SK-N-SH (cell line): ENCODE data around the gene FTO. TPM values are rescaled to one million over a fixed set of nuclear protein-coding genes. Genes with fewer than 3 reads are reported as not detected.

ENCODE experiments used
- CTCF ChIA-PET: fragments of 300-600, 350-600 bp; formaldehyde crosslinking; extraction: SDS; loops from one replicate; lab custom pipeline; 2021; lab: Yijun Ruan, JAX
- POLR2A ChIA-PET: fragments of 350-600 bp; sonication (Branson Sonifier 250); formaldehyde crosslinking; extraction: SDS; loops from one replicate; lab custom pipeline; 2020; ENCODE audit warnings: antibody characterized with exemption, inconsistent platforms; lab: Yijun Ruan, JAX
- DNase-seq: peaks from one replicate; pipeline ENCODE4 v3.0.0; 2012
- H2AFZ ChIP-seq: fragments of 200-600 bp; sonication (generic); 2 replicates; pipeline ENCODE4 v1.8.1; 2016; ENCODE audit warnings: antibody characterized with exemption, mild to moderate bottlenecking, low read depth
- H3F3A ChIP-seq: fragments of 200-600 bp; sonication (generic); replicated peaks from 2 replicates; pipeline ENCODE3; 2016; ENCODE audit warnings: antibody characterized with exemption, mild to moderate bottlenecking; ENCODE audit not compliant: insufficient read depth
- H3K27ac ChIP-seq, 2 experiments: fragments of 200-500 bp in 1 of 2; fragments of 200-600 bp in 1 of 2; sonication (Bioruptor generic) in 1 of 2; sonication (generic), shearing (Covaris generic) in 1 of 2; 2 replicates each; pipeline versions ENCODE4 v1.5.1 to v1.6.1; 2014 to 2016; ENCODE audit warnings: low read depth in 2 of 2, inconsistent platforms in 1 of 2, low read length in 1 of 2, mild to moderate bottlenecking in 1 of 2, mixed read lengths in 1 of 2
- H3K27me3 ChIP-seq: fragments of 200-600 bp; sonication (generic), shearing (Covaris generic); 2 replicates; pipeline ENCODE4 v1.6.1; 2016; ENCODE audit warnings: mixed run types; ENCODE audit not compliant: insufficient read depth
- H3K36me3 ChIP-seq, 2 experiments: fragments of 200-500 bp in 1 of 2; fragments of 200-600 bp in 1 of 2; sonication (Bioruptor generic) in 1 of 2; sonication (generic) in 1 of 2; replicated peaks in 1 of 2; 2 replicates each; pipeline versions ENCODE3 to v1.5.1; 2014 to 2016; ENCODE audit warnings: low read length in 1 of 2, mild to moderate bottlenecking in 1 of 2; ENCODE audit not compliant: insufficient read depth in 2 of 2, control insufficient read depth in 1 of 2
- H3K4me1 ChIP-seq, 2 experiments: fragments of 200-500 bp in 1 of 2; fragments of 200-600 bp in 1 of 2; sonication (Bioruptor generic) in 1 of 2; sonication (generic), shearing (Covaris generic) in 1 of 2; 2 replicates each; pipeline versions ENCODE4 v1.5.1 to v1.6.1; 2014 to 2016; ENCODE audit warnings: low read depth in 1 of 2, low read length in 1 of 2, mixed run types in 1 of 2; ENCODE audit not compliant: insufficient read depth in 2 of 2, control insufficient read depth in 1 of 2
- H3K4me2 ChIP-seq: fragments of 200-600 bp; sonication (generic), shearing (Covaris generic); 2 replicates; pipeline ENCODE4 v1.6.1; 2017; ENCODE audit warnings: mixed run types
- H3K4me3 ChIP-seq, 2 experiments: fragments of 200-500 bp in 1 of 2; fragments of 200-600 bp in 1 of 2; sonication (Bioruptor generic) in 1 of 2; sonication (generic), shearing (Covaris generic) in 1 of 2; 2 replicates each; pipeline versions ENCODE4 v1.5.1 to v1.8.1; 2014 to 2016; ENCODE audit warnings: low read depth in 2 of 2, inconsistent platforms in 1 of 2, low read length in 1 of 2, mild to moderate bottlenecking in 1 of 2, mixed read lengths in 1 of 2, moderate library complexity in 1 of 2
- H3K79me2 ChIP-seq: fragments of 200-600 bp; sonication (generic); 2 replicates; pipeline ENCODE4 v1.8.1; 2017; ENCODE audit warnings: mild to moderate bottlenecking; ENCODE audit not compliant: insufficient read depth
- H3K9ac ChIP-seq: fragments of 200-600 bp; sonication (generic); 2 replicates; pipeline ENCODE4 v1.6.1; 2017; ENCODE audit warnings: mixed run types
- H3K9me2 ChIP-seq: fragments of 200-600 bp; sonication (generic); 2 replicates; pipeline ENCODE4 v1.6.1; 2017; ENCODE audit warnings: mixed run types
- H3K9me3 ChIP-seq: fragments of 200-600 bp; sonication (generic); 2 replicates; pipeline ENCODE4 v1.6.1; 2017; ENCODE audit warnings: mixed run types, mild to moderate bottlenecking, moderate library complexity
- H4K20me1 ChIP-seq: fragments of 200-600 bp; sonication (generic); 2 replicates; pipeline ENCODE4 v1.6.1; 2017; ENCODE audit warnings: mild to moderate bottlenecking, mixed run types; ENCODE audit not compliant: insufficient read depth
- CHD2 ChIP-seq: fragments of 150-350 bp; IDR thresholded peaks from 2 replicates; pipeline ENCODE4 v1.6.1; 2018; ENCODE audit warnings: low read length; ENCODE audit not compliant: partially characterized antibody
- ELF1 ChIP-seq: IDR thresholded peaks from 2 replicates; pipeline ENCODE4 v1.4.0; 2012
- EZH2phosphoT487 ChIP-seq: fragments of 200-600 bp; sonication (generic); IDR thresholded peaks from 2 replicates; pipeline ENCODE4 v1.6.1; 2017; ENCODE audit warnings: low read depth, mixed run types, mild to moderate bottlenecking, antibody characterized with exemption, moderate library complexity, borderline replicate concordance
- FOSL2 ChIP-seq: IDR thresholded peaks from 2 replicates; pipeline ENCODE4 v1.4.0; 2012; ENCODE audit warnings: low read depth, mild to moderate bottlenecking, moderate library complexity, borderline replicate concordance
- FOXJ3 ChIP-seq: sonication (generic); formaldehyde crosslinking; IDR thresholded peaks from 2 replicates; pipeline ENCODE4 v1.5.1; 2020; ENCODE audit warnings: mild to moderate bottlenecking, missing genetic modification reagents
- FOXM1 ChIP-seq: IDR thresholded peaks from 2 replicates; pipeline ENCODE4 v1.4.0; 2012; ENCODE audit warnings: low read depth, mild to moderate bottlenecking
- JUND ChIP-seq: IDR thresholded peaks from 2 replicates; pipeline ENCODE4 v1.4.0; 2012
- MAX ChIP-seq: IDR thresholded peaks from 2 replicates; pipeline ENCODE4 v1.4.0; 2012; ENCODE audit warnings: low read depth
- MXI1 ChIP-seq: IDR thresholded peaks from 2 replicates; pipeline ENCODE4 v1.6.1; 2012; ENCODE audit warnings: mild to moderate bottlenecking, low read depth, low read length, improper control_type of control experiment
- NRF1 ChIP-seq: IDR thresholded peaks from 2 replicates; pipeline ENCODE4 v1.6.1; 2012; ENCODE audit warnings: low read depth, mild to moderate bottlenecking, low read length
- POLR2AphosphoS5 ChIP-seq: IDR thresholded peaks from 2 replicates; pipeline ENCODE4 v1.6.1; 2012; ENCODE audit warnings: low read depth, low read length
- RAD21 ChIP-seq: IDR thresholded peaks from 2 replicates; pipeline ENCODE4 v1.6.1; 2012; ENCODE audit warnings: mild to moderate bottlenecking, low read length
- SIN3A ChIP-seq: IDR thresholded peaks from 2 replicates; pipeline ENCODE4 v1.6.1; 2012; ENCODE audit warnings: low read depth, mild to moderate bottlenecking, low read length, moderate library complexity, borderline replicate concordance
- SMC3 ChIP-seq: IDR thresholded peaks from 2 replicates; pipeline ENCODE4 v1.6.1; 2012; ENCODE audit warnings: low read depth, low read length, improper control_type of control experiment
- YY1 ChIP-seq: IDR thresholded peaks from 2 replicates; pipeline ENCODE4 v1.4.0; 2012; ENCODE audit warnings: low read depth, mild to moderate bottlenecking
- WGBS: methylation state at CpG from one replicate; pipeline ENCODE4 v1.1.6; 2017; ENCODE audit warnings: low lambda C conversion rate; 5-methylcytosine and 5-hydroxymethylcytosine counted together
- polyA plus RNA-seq, 3 experiments: library from polyadenylated mRNA; depleted of rRNA; stranded (reverse); fragments of >200 nt; gene quantifications; 2 replicates each; pipeline ENCODE4 v1.2.3, GENCODE V29; 2012
- TF ChIP-seq, protein P1 (sequence below): IDR thresholded peaks from 2 replicates; pipeline ENCODE4 v1.4.0; 2012; ENCODE audit warnings: low read depth, borderline replicate concordance
- TF ChIP-seq, protein P2 (sequence below): IDR thresholded peaks from 2 replicates; pipeline ENCODE4 v1.4.0; 2012; ENCODE audit warnings: low read depth, borderline replicate concordance

The FTO gene
- polyA plus RNA-seq, 1 of the 3 experiments (the other 2 are of a cell fraction): 41.2 TPM

DNA sequence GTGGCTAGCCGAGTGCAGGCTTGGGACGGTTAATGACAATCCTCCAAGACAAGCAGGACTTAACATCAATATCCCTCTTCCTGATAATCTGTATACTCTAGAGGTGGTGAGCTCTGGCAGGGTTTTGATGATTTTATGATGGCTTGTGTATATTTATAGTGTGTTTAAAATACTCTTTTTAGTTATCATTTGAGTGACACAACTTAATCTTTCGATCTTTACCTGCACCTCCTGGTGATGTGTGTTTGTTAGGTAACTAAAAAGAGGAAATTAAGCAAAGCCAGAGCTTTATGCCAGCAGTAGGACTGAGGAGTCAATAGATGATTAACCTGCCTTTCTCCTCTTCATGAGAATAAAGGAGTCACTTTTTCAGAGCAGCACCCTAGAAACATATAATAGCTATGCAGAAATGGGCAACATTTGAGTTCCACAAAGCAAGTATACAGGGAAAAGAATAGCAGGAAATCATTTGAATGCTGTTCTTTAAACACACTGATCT lies 372.1 kb downstream of the FTO start:
- no peaks in the 10 kb centered on the region for H3K9me3 ChIP-seq
- H3K4me3 ChIP-seq: no peak overlapping the region
- H3K27me3 ChIP-seq: no peaks in the 10 kb centered on the region
- no peaks in the 10 kb centered on the region for H3F3A ChIP-seq
- no peak for DNase-seq
- peaks cover 0 to 4% of the 10 kb centered on the region in 2 experiments for H3K36me3 ChIP-seq
- POLR2A ChIA-PET: no interaction called here
- no peaks in the 10 kb centered on the region for H3K9me2 ChIP-seq
- H3K27ac ChIP-seq: no peak overlapping the region
- no peaks in the 10 kb centered on the region for H3K79me2 ChIP-seq
- CTCF ChIA-PET: interaction anchor here (1.3 to 1.8 kb wide), 2 partner anchors 15 to 183 kb away, joined by 4 to 6 read pairs; no protein-coding TSS in a partner anchor
- no peak for TF ChIP-seq YY1
- no peak for TF ChIP-seq RAD21
- no peak for TF ChIP-seq JUND
- TF ChIP-seq ELF1: no peak
- TF ChIP-seq FOXM1: no peak
- TF ChIP-seq EZH2phosphoT487: no peak
- no peak for TF ChIP-seq CHD2
- TF ChIP-seq, protein P1, sequence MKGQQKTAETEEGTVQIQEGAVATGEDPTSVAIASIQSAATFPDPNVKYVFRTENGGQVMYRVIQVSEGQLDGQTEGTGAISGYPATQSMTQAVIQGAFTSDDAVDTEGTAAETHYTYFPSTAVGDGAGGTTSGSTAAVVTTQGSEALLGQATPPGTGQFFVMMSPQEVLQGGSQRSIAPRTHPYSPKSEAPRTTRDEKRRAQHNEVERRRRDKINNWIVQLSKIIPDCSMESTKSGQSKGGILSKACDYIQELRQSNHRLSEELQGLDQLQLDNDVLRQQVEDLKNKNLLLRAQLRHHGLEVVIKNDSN: no peak
- TF ChIP-seq SMC3: no peak
- TF ChIP-seq POLR2AphosphoS5: no peak
- TF ChIP-seq FOXJ3 (CRISPR knock-in tag): no peak
- TF ChIP-seq SIN3A: no peak
- H3K4me2 ChIP-seq: no peak overlapping the region
- H3K9ac ChIP-seq: no peak overlapping the region
- WGBS: 89% methylated on average over 3 of the region's 3 CpGs
- no peak overlapping the region for H2AFZ ChIP-seq
- no peaks in the 10 kb centered on the region for H4K20me1 ChIP-seq
- H3K4me1 ChIP-seq: peaks cover 3 to 9% of the 10 kb centered on the region in 2 experiments; a peak in 2 of 4 replicates

GRCh38 chr16:54077050-54077821 lies 373.3 kb downstream of the FTO start:
- DNase-seq: no peak
- Histone ChIP-seq H3K27ac (peak overlapping the region in 1 of 2 experiments; percentile 35; a peak in 2 of 4 replicates), H3K4me3 (no peak overlapping the region), H3K9me2 (no peaks in the 10 kb centered on the region), H3K4me1 (peaks cover 3 to 8% of the 10 kb centered on the region in 2 experiments; a peak in 2 of 4 replicates), H4K20me1 (no peaks in the 10 kb centered on the region), H3K9me3 (no peaks in the 10 kb centered on the region), H3K79me2 (no peaks in the 10 kb centered on the region), H3K9ac (0 out of 2 replicates have a peak overlapping the region, but pooled peaks have one; percentile 5), H2AFZ (peak overlapping the region; percentile 69; the same call in 1 of the 2 replicates), H3F3A (no peaks in the 10 kb centered on the region), H3K36me3 (peaks cover 0 to 4% of the 10 kb centered on the region in 2 experiments), H3K27me3 (no peaks in the 10 kb centered on the region), H3K4me2 (no peak overlapping the region; the same call in 1 of the 2 replicates)
- TF ChIP-seq FOSL2 (peak; percentile 60; the same call in 1 of the 2 replicates), MXI1 (0 out of 2 replicates have a peak, but pooled peaks have one; percentile 19), JUND (0 out of 2 replicates have a peak, but pooled peaks have one; percentile 24), NRF1 (no peak), MAX (peak; percentile 38; the same call in 1 of the 2 replicates), SMC3 (no peak)
- TF ChIP-seq, protein P2, sequence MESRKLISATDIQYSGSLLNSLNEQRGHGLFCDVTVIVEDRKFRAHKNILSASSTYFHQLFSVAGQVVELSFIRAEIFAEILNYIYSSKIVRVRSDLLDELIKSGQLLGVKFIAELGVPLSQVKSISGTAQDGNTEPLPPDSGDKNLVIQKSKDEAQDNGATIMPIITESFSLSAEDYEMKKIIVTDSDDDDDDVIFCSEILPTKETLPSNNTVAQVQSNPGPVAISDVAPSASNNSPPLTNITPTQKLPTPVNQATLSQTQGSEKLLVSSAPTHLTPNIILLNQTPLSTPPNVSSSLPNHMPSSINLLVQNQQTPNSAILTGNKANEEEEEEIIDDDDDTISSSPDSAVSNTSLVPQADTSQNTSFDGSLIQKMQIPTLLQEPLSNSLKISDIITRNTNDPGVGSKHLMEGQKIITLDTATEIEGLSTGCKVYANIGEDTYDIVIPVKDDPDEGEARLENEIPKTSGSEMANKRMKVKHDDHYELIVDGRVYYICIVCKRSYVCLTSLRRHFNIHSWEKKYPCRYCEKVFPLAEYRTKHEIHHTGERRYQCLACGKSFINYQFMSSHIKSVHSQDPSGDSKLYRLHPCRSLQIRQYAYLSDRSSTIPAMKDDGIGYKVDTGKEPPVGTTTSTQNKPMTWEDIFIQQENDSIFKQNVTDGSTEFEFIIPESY: no peak
- WGBS: 42% methylated on average over 9 of the region's 9 CpGs
- ChIA-PET POLR2A (no interaction called here), CTCF (interaction anchor here (1.0 to 1.8 kb wide), 2 partner anchors 11 to 185 kb away, joined by 3 to 6 read pairs; no protein-coding TSS in a partner anchor)
